CD4-positive, alpha-beta T cell (primary cell): ENCODE results near the gene KCNQ1. TPM values are rescaled to one million over a fixed set of nuclear protein-coding genes. Genes with fewer than 3 reads are reported as not detected.

ENCODE experiments used
- ATAC-seq: fragments of 200-7000 bp; cut with Tn5 transposase; one replicate; pipeline ENCODE4 v1.10.0; 2022; ENCODE audit warnings: mild to moderate bottlenecking; ENCODE audit not compliant: poor library complexity
- CTCF ChIA-PET: fragments of 350-600 bp; sonication (Branson Sonifier 250); formaldehyde crosslinking; loops from one replicate; lab custom pipeline; 2021; ENCODE audit warnings: antibody characterized with exemption, inconsistent platforms; lab: Charles Lee
- POLR2A ChIA-PET: fragments of 350-600 bp; sonication (Branson Sonifier 250); formaldehyde crosslinking; loops from one replicate; lab custom pipeline; 2021; ENCODE audit warnings: antibody characterized with exemption, inconsistent platforms; lab: Charles Lee
- DNase-seq, 14 experiments: peaks; one replicate each; pipeline ENCODE4 v3.0.0-alpha.2; 2013 to 2020; ENCODE audit warnings: mixed read lengths in 2 of 14
- H3K27ac ChIP-seq, 2 donors: one replicate each; pipeline versions ENCODE4 v1.5.1 to v1.7.0; 2013; ENCODE audit warnings: low read length in 2 of 2, low read depth in 1 of 2, mild to moderate bottlenecking in 1 of 2
- H3K27me3 ChIP-seq, 2 experiments: 1 replicate in 1 of 2; 2 replicates in 1 of 2; pipeline versions ENCODE4 v1.6.1 to v1.7.0; 2013; ENCODE audit warnings: low read length in 2 of 2, control low read depth in 1 of 2, mild to moderate bottlenecking in 1 of 2, moderate library complexity in 1 of 2; ENCODE audit not compliant: insufficient read depth in 2 of 2, control insufficient read depth in 1 of 2
- H3K36me3 ChIP-seq: one replicate; pipeline ENCODE4 v1.6.1; 2013; ENCODE audit warnings: low read length, control low read depth; ENCODE audit not compliant: insufficient read depth
- H3K4me1 ChIP-seq: one replicate; pipeline ENCODE4 v1.6.1; 2013; ENCODE audit warnings: low read length, control low read depth; ENCODE audit not compliant: insufficient read depth
- H3K4me3 ChIP-seq: one replicate; pipeline ENCODE4 v1.5.1; 2013; ENCODE audit warnings: mild to moderate bottlenecking, low read length, moderate library complexity
- H3K9me3 ChIP-seq, 2 experiments: 1 replicate in 1 of 2; 2 replicates in 1 of 2; pipeline versions ENCODE4 v1.6.1 to v1.7.0; 2013; ENCODE audit warnings: low read length in 2 of 2, mild to moderate bottlenecking in 2 of 2, control low read depth in 1 of 2, moderate library complexity in 1 of 2; ENCODE audit not compliant: control insufficient read depth in 1 of 2, insufficient read depth in 1 of 2
- H3K27ac Mint-ChIP-seq: one replicate; pipeline ENCODE4 v1.8.0; 2020; ENCODE audit warnings: mixed read lengths
- H3K27me3 Mint-ChIP-seq: one replicate; pipeline ENCODE4 v1.8.0; 2021; ENCODE audit warnings: mixed read lengths
- H3K36me3 Mint-ChIP-seq: one replicate; pipeline ENCODE4 v1.8.0; 2021; ENCODE audit warnings: low read depth, mixed read lengths
- H3K4me1 Mint-ChIP-seq: one replicate; pipeline ENCODE4 v1.8.0; 2021; ENCODE audit warnings: low read depth, mixed read lengths
- H3K4me3 Mint-ChIP-seq: one replicate; pipeline ENCODE4 v1.8.0; 2020; ENCODE audit warnings: mild to moderate bottlenecking, mixed read lengths
- H3K9me3 Mint-ChIP-seq: one replicate; pipeline ENCODE4 v1.8.0; 2020; ENCODE audit warnings: mixed read lengths
- intact Hi-C, 2 experiments: fragments of 100-400 bp; cut with DNase I in 1 of 2; cut with micrococcal nuclease in 1 of 2; formaldehyde crosslinking; loops; one replicate each; pipeline versions ENCODE4 v1.15.1 to v1.9.0; 2023 to 2025; cut with DNase I, micrococcal nuclease
- total RNA-seq, 174 experiments: library from RNA in 2 of 174; stranded (reverse) in 2 of 174; gene quantifications; one replicate each; pipeline ENCODE4 v1.2.3 and lab custom pipeline; 2021 to 2026
- TF ChIP-seq, protein P1 (sequence below): fragments of 200-600 bp; IDR thresholded peaks from one replicate; pipeline ENCODE4 v1.8.0; 2022; ENCODE audit warnings: antibody characterized with exemption, mild to moderate bottlenecking

KCNQ1 gene
- total RNA-seq, 2 experiments from 2014 or later: 31.3 to 33.1 TPM

DNA sequence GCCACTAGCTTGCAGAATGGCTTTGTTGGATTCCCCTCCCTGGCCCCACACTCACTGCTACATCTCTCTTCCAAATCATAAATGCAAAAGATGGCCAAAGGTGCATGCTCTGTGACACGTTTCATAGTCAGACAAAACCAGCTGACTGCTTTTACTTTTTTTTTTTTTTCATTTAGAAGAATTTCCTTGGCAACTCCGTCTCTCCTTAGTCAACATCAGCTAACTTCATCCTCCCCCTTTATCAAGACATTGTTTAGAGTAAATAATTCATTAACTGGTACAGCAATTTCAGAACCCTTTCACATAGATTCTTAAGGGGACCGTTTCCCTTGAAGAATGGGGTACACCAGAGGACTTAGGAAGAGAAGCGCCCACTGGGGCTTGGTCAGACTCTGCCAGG lies 239.0 kb downstream of the KCNQ1 start:
- H3K4me1 Mint-ChIP-seq: no peaks in the 10 kb centered on the region
- peaks cover 6% of the 10 kb centered on the region for H3K36me3 Mint-ChIP-seq
- intact Hi-C loops: no loop called here
- no peak overlapping the region for H3K4me3 Mint-ChIP-seq
- TF ChIP-seq, protein P1, sequence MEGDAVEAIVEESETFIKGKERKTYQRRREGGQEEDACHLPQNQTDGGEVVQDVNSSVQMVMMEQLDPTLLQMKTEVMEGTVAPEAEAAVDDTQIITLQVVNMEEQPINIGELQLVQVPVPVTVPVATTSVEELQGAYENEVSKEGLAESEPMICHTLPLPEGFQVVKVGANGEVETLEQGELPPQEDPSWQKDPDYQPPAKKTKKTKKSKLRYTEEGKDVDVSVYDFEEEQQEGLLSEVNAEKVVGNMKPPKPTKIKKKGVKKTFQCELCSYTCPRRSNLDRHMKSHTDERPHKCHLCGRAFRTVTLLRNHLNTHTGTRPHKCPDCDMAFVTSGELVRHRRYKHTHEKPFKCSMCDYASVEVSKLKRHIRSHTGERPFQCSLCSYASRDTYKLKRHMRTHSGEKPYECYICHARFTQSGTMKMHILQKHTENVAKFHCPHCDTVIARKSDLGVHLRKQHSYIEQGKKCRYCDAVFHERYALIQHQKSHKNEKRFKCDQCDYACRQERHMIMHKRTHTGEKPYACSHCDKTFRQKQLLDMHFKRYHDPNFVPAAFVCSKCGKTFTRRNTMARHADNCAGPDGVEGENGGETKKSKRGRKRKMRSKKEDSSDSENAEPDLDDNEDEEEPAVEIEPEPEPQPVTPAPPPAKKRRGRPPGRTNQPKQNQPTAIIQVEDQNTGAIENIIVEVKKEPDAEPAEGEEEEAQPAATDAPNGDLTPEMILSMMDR: no peak
- Histone ChIP-seq H3K9me3 (no peaks in the 10 kb centered on the region), H3K36me3 (no peaks in the 10 kb centered on the region), H3K4me1 (no peaks in the 10 kb centered on the region), H3K4me3 (no peak overlapping the region), H3K27me3 (no peaks in the 10 kb centered on the region), H3K27ac (no peak overlapping the region)
- H3K27me3 Mint-ChIP-seq: no peaks in the 10 kb centered on the region
- POLR2A ChIA-PET: no interaction called here
- no peaks in the 10 kb centered on the region for H3K9me3 Mint-ChIP-seq
- DNase-seq: no peak
- H3K27ac Mint-ChIP-seq: no peak overlapping the region
- CTCF ChIA-PET: no interaction called here
- ATAC-seq: no peak

DNA sequence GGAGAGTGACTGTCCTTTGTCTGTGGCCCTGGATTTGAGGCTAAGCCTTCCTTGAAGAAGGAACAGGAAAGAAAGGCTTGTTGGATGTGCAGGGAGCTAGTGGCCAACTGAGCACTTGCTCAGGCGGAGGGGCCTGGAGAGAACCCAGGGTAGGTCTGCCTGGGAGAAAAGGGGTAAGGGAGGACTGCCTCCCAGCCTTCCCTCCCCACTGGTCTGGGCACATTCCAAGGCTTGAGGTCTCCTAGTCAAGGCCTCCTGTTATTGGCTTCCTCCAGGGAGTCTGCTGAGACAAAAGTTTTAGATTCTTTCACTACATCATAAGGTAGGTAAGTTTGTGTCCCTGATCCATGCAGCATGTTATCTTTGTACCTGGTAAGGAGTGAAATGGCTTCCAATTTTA lies 239.8 kb downstream of the KCNQ1 start:
- intact Hi-C loops: no loop called here
- ChIA-PET CTCF (no interaction called here), POLR2A (no interaction called here)
- Mint-ChIP-seq H3K4me3 (no peak overlapping the region), H3K36me3 (peaks cover 6% of the 10 kb centered on the region), H3K27me3 (no peaks in the 10 kb centered on the region), H3K27ac (no peak overlapping the region), H3K4me1 (no peaks in the 10 kb centered on the region), H3K9me3 (no peaks in the 10 kb centered on the region)
- no peaks in the 10 kb centered on the region for H3K27me3 ChIP-seq
- no peaks in the 10 kb centered on the region for H3K36me3 ChIP-seq
- no peak overlapping the region for H3K4me3 ChIP-seq
- no peaks in the 10 kb centered on the region for H3K4me1 ChIP-seq
- TF ChIP-seq, protein P1: no peak
- no peak for DNase-seq
- no peak for ATAC-seq
- no peaks in the 10 kb centered on the region for H3K9me3 ChIP-seq
- no peak overlapping the region for H3K27ac ChIP-seq

GRCh38 chr11:2685051-2685450 lies 240.2 kb downstream of the KCNQ1 start:
- Mint-ChIP-seq H3K27ac (no peak overlapping the region), H3K9me3 (no peaks in the 10 kb centered on the region), H3K4me3 (no peak overlapping the region), H3K27me3 (no peaks in the 10 kb centered on the region), H3K4me1 (no peaks in the 10 kb centered on the region), H3K36me3 (peaks cover 6% of the 10 kb centered on the region)
- Histone ChIP-seq H3K27ac (no peak overlapping the region), H3K36me3 (no peaks in the 10 kb centered on the region), H3K4me3 (no peak overlapping the region), H3K27me3 (no peaks in the 10 kb centered on the region), H3K9me3 (no peaks in the 10 kb centered on the region), H3K4me1 (no peaks in the 10 kb centered on the region)
- DNase-seq (no peak), ATAC-seq (no peak)
- intact Hi-C loops: no loop called here
- TF ChIP-seq, protein P1: no peak
- ChIA-PET CTCF (no interaction called here), POLR2A (no interaction called here)
